GM21825 (cell line): ENCODE data around the gene ITGB1BP1.

Experiments
- ATAC-seq: cut with Tn5 transposase; IDR thresholded peaks from one replicate; pipeline ENCODE4 v1.9.1; 2021; ENCODE audit warnings: mild to moderate bottlenecking, moderate library complexity; ENCODE audit not compliant: unreplicated experiment

ITGB1BP1 gene

GRCh38 chr2:9380702-9381628, 42.4 kb downstream of the ITGB1BP1 start:
- no peak for ATAC-seq

GRCh38 chr2:9379391-9379755, 44.0 kb downstream of the ITGB1BP1 start:
- no peak for ATAC-seq

GRCh38 chr2:9378433-9379390, 44.6 kb downstream of the ITGB1BP1 start:
- ATAC-seq: no peak

- no peak for ATAC-seq
Measured at GRCh38 chr2:9377461-9378097, 45.7 kb downstream of the ITGB1BP1 start.

GRCh38 chr2:9375857-9376428, 47.4 kb downstream of the ITGB1BP1 start:
- ATAC-seq: no peak

- no peak for ATAC-seq
Measured at GRCh38 chr2:9374071-9374730, 49.1 kb downstream of the ITGB1BP1 start.

GRCh38 chr2:9373476-9373875, 49.9 kb downstream of the ITGB1BP1 start:
- no peak for ATAC-seq

GRCh38 chr2:9373047-9373446, 50.3 kb downstream of the ITGB1BP1 start:
- ATAC-seq: no peak

- no peak for ATAC-seq
Measured at GRCh38 chr2:9370746-9371145, 52.6 kb downstream of the ITGB1BP1 start.

GRCh38 chr2:9366026-9366425, 57.3 kb downstream of the ITGB1BP1 start:
- ATAC-seq: no peak

- ATAC-seq: no peak
Measured at GRCh38 chr2:9365498-9366019, 57.8 kb downstream of the ITGB1BP1 start.

GRCh38 chr2:9364791-9365497, 58.4 kb downstream of the ITGB1BP1 start:
- ATAC-seq: no peak

- no peak for ATAC-seq
Measured at GRCh38 chr2:9364373-9364772, 59.0 kb downstream of the ITGB1BP1 start.

- ATAC-seq: no peak
Measured at GRCh38 chr2:9360701-9361100, 62.6 kb downstream of the ITGB1BP1 start.

GRCh38 chr2:9360110-9360509, 63.2 kb downstream of the ITGB1BP1 start:
- no peak for ATAC-seq

- no peak for ATAC-seq
Measured at GRCh38 chr2:9359463-9359862, 63.9 kb downstream of the ITGB1BP1 start.

- ATAC-seq: no peak
Measured at GRCh38 chr2:9358846-9359245, 64.5 kb downstream of the ITGB1BP1 start.

- no peak for ATAC-seq
Measured at GRCh38 chr2:9356261-9356660, 67.1 kb downstream of the ITGB1BP1 start.

GRCh38 chr2:9355716-9356115, 67.6 kb downstream of the ITGB1BP1 start:
- no peak for ATAC-seq
